ENCODE results near the gene GRIK4. TPM values are rescaled to one million over a fixed set of nuclear protein-coding genes. Genes with fewer than 3 reads are reported as not detected.

Gene GRIK4
- total and polyA plus RNA-seq, 2 donors (not counting 1 experiment from before 2014, with no cell fraction given): 0.12 to 0.27 TPM

GRCh38 chr11:120945042-120945441 lies 433.5 kb downstream of the GRIK4 start:
- 88% methylated on average over 3 of the region's 5 CpGs for WGBS (ENCODE audit: insufficient coverage)
- intact Hi-C loops (cut with micrococcal nuclease): no loop called here
- no peak overlapping the region for H3K4me2 ChIP-seq (replicated peaks; ENCODE audit: low read depth, low read length, poor library complexity, severe bottlenecking)
- Mint-ChIP-seq H3K27me3 (peaks cover 58% of the 10 kb centered on the region), H3K4me3 (no peak overlapping the region), H3K9me3 (ENCODE audit: insufficient read depth) (peaks cover 14% of the 10 kb centered on the region), H3K27ac (no peak overlapping the region), H3K4me1 (no peaks in the 10 kb centered on the region)
- H2AFZ ChIP-seq (ENCODE audit: insufficient read depth, low read depth, low read length, poor library complexity, severe bottlenecking): no peak overlapping the region
- no peak overlapping the region for H3K4me3 ChIP-seq (ENCODE audit: control extremely low read depth in 1 of 5, extremely low read depth in 1 of 5, insufficient read depth in 1 of 5, low read depth in 2 of 5, low read length in 4 of 5)
- ATAC-seq (ENCODE audit: low read depth): no peak
- no peaks in the 10 kb centered on the region for H4K20me1 ChIP-seq (ENCODE audit: control insufficient read depth, insufficient read depth, low read length, poor library complexity, severe bottlenecking)
- H3K9ac ChIP-seq (ENCODE audit: low read length): no peak overlapping the region
- DNase-seq: no peak
- no peaks in the 10 kb centered on the region for H3K4me1 ChIP-seq (ENCODE audit: control insufficient read depth in 2 of 2, insufficient read depth in 2 of 2, low read length in 2 of 2)
- H3K27me3 ChIP-seq (replicated peaks in 1 of 4; ENCODE audit: control extremely low read depth in 1 of 4, control insufficient read depth in 3 of 4, insufficient read depth in 4 of 4, low read length in 3 of 4): peaks cover 0 to 20% (median 6%) of the 10 kb centered on the region in 4 experiments
- ChIA-PET CTCF (no interaction called here), POLR2A (no interaction called here)
- no peaks in the 10 kb centered on the region for H3K36me3 ChIP-seq (replicated peaks in 1 of 2; ENCODE audit: control extremely low read depth in 1 of 2, control insufficient read depth in 1 of 2, extremely low read depth in 1 of 2, insufficient read depth in 2 of 2, low read length in 1 of 2)
- peaks cover 2 to 15% (median 9%) of the 10 kb centered on the region in 3 donors for H3K9me3 ChIP-seq (ENCODE audit: control extremely low read depth in 1 of 3, control insufficient read depth in 2 of 3, insufficient read depth in 1 of 3, low read length in 2 of 3)
- H3K79me2 ChIP-seq (ENCODE audit: control insufficient read depth, insufficient read depth, low read length): no peaks in the 10 kb centered on the region
- H3K27ac ChIP-seq (ENCODE audit: low read length in 2 of 2): no peak overlapping the region
- TF ChIP-seq, protein P1, sequence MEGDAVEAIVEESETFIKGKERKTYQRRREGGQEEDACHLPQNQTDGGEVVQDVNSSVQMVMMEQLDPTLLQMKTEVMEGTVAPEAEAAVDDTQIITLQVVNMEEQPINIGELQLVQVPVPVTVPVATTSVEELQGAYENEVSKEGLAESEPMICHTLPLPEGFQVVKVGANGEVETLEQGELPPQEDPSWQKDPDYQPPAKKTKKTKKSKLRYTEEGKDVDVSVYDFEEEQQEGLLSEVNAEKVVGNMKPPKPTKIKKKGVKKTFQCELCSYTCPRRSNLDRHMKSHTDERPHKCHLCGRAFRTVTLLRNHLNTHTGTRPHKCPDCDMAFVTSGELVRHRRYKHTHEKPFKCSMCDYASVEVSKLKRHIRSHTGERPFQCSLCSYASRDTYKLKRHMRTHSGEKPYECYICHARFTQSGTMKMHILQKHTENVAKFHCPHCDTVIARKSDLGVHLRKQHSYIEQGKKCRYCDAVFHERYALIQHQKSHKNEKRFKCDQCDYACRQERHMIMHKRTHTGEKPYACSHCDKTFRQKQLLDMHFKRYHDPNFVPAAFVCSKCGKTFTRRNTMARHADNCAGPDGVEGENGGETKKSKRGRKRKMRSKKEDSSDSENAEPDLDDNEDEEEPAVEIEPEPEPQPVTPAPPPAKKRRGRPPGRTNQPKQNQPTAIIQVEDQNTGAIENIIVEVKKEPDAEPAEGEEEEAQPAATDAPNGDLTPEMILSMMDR (IDR thresholded peaks at IDR 0.05): no peak
- TF ChIP-seq EZH2 (IDR thresholded peaks at IDR 0.05; ENCODE audit: borderline replicate concordance, insufficient read depth, low read depth, low read length, poor library complexity, severe bottlenecking): no peak

- TF ChIP-seq, protein P1 (IDR thresholded peaks at IDR 0.05): no peak
- WGBS (ENCODE audit: insufficient coverage): 86% methylated on average over 6 of the region's 6 CpGs
- Mint-ChIP-seq H3K27ac (no peak overlapping the region), H3K27me3 (peaks cover 41% of the 10 kb centered on the region), H3K9me3 (ENCODE audit: insufficient read depth) (no peaks in the 10 kb centered on the region), H3K4me1 (peaks cover 10% of the 10 kb centered on the region), H3K4me3 (no peak overlapping the region)
- H3K79me2 ChIP-seq (ENCODE audit: control insufficient read depth, insufficient read depth, low read length): no peaks in the 10 kb centered on the region
- H3K9me3 ChIP-seq (ENCODE audit: control extremely low read depth in 1 of 3, control insufficient read depth in 2 of 3, insufficient read depth in 1 of 3, low read length in 2 of 3): no peaks in the 10 kb centered on the region
- CTCF ChIA-PET: interaction anchor here (1.1 kb wide), 1 partner anchor 8 kb away, joined by 3 read pairs; no protein-coding TSS in a partner anchor
- ATAC-seq (ENCODE audit: low read depth) (no peak), DNase-seq (no peak)
- POLR2A ChIA-PET: no interaction called here
- H3K4me2 ChIP-seq (replicated peaks; ENCODE audit: low read depth, low read length, poor library complexity, severe bottlenecking): no peak overlapping the region
- H3K4me3 ChIP-seq (ENCODE audit: control extremely low read depth in 1 of 5, extremely low read depth in 1 of 5, insufficient read depth in 1 of 5, low read depth in 2 of 5, low read length in 4 of 5): no peak overlapping the region
- no peaks in the 10 kb centered on the region for H3K36me3 ChIP-seq (replicated peaks in 1 of 2; ENCODE audit: control extremely low read depth in 1 of 2, control insufficient read depth in 1 of 2, extremely low read depth in 1 of 2, insufficient read depth in 2 of 2, low read length in 1 of 2)
- no peak overlapping the region for H3K9ac ChIP-seq (ENCODE audit: low read length)
- no peaks in the 10 kb centered on the region for H4K20me1 ChIP-seq (ENCODE audit: control insufficient read depth, insufficient read depth, low read length, poor library complexity, severe bottlenecking)
- peaks cover 5 to 11% of the 10 kb centered on the region in 2 donors for H3K4me1 ChIP-seq (ENCODE audit: control insufficient read depth in 2 of 2, insufficient read depth in 2 of 2, low read length in 2 of 2)
- H2AFZ ChIP-seq (ENCODE audit: insufficient read depth, low read depth, low read length, poor library complexity, severe bottlenecking): no peak overlapping the region
- no peak overlapping the region for H3K27ac ChIP-seq (ENCODE audit: low read length in 2 of 2)
- peaks cover 0 to 26% (median 3%) of the 10 kb centered on the region in 4 experiments for H3K27me3 ChIP-seq (replicated peaks in 1 of 4; ENCODE audit: control extremely low read depth in 1 of 4, control insufficient read depth in 3 of 4, insufficient read depth in 4 of 4, low read length in 3 of 4)
- intact Hi-C loops (cut with micrococcal nuclease): no loop called here
Measured at GRCh38 chr11:120950880-120951279, 439.3 kb downstream of the GRIK4 start.
